IPS-18c (cell line): ENCODE results near the gene TTC31.
"Not testable (repeated sequence)": the region's sequence is repeated elsewhere in the genome, so short reads cannot be mapped to it uniquely, and the experiment has no call there.

Experiments
- H3K4me3 ChIP-seq: 2 replicates; pipeline ENCODE4 v1.7.0; 2013; ENCODE audit warnings: low read depth, mild to moderate bottlenecking, low read length, moderate library complexity; ENCODE audit not compliant: insufficient read depth
- H3K9me3 ChIP-seq: one replicate; pipeline ENCODE4 v1.6.1; 2013; ENCODE audit warnings: mild to moderate bottlenecking, low read length, moderate library complexity; ENCODE audit not compliant: control insufficient read depth, insufficient read depth

The TTC31 gene

GRCh38 chr2:74450570-74451190 lies 32.2 kb upstream of the TTC31 start:
- no peaks in the 10 kb centered on the region for H3K9me3 ChIP-seq
- H3K4me3 ChIP-seq = no peak overlapping the region

DNA sequence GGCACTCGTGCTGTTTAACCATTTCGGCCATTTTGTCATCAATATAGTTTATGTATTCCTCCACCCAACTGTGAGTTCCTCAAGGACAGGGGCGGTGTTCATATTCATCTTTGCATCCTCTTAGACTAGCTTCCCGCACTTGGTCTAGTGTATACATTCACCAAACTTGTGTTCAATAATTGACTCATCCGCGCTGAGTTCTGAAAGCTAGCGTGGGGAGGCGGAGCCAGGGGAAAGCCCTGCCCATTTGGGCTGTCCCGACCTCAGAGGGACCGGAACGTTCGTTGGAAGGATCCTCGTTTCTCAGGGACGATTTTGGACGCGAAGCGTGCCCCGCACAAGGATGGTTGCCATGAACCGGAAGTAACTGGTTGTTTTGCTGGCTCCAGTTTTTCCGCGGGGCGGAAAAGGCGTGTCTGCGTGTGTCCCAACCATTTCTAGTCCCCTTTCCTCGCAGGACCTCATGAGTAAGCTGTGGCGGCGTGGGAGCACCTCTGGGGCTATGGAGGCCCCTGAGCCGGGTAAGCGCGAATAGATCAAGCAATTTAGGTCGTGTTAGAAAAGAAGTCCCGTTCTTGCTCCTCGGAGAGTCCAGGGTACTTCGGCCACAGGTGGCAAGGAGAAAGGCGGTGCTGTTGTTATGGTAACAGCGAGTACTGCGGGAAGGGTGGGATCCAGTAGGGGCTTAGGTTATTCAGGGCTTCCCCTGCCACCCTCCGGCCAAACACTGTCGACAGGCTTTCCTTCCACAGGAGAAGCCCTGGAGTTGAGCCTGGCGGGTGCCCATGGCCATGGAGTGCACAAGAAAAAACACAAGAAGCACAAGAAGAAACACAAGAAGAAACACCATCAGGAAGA lies 28.0 kb upstream of the TTC31 start, which contains the start of gene INO80B:
Gene INO80B, plus strand, starts transcription at position 434 of the 858 bp plus-strand sequence. Its CDS starts 30 bp downstream, at position 464.
- H3K9me3 ChIP-seq = no peaks in the 10 kb centered on the region
- H3K4me3 ChIP-seq = peak within 1 kb of the TSS; percentile 89

GRCh38 chr2:74457129-74457548 lies 25.7 kb upstream of the TTC31 start:
- no peaks in the 10 kb centered on the region for H3K9me3 ChIP-seq

GRCh38 chr2:74457549-74458131 lies 25.2 kb upstream of the TTC31 start:
- H3K4me3 ChIP-seq = peak overlapping the region; percentile 96
- H3K9me3 ChIP-seq = no peaks in the 10 kb centered on the region

More at GRCh38 chr2:74457129-74457548, 25.7 kb upstream of the TTC31 start:
- H3K4me3 ChIP-seq = peak overlapping the region; percentile 96; the same call in 1 of the 2 replicates

DNA sequence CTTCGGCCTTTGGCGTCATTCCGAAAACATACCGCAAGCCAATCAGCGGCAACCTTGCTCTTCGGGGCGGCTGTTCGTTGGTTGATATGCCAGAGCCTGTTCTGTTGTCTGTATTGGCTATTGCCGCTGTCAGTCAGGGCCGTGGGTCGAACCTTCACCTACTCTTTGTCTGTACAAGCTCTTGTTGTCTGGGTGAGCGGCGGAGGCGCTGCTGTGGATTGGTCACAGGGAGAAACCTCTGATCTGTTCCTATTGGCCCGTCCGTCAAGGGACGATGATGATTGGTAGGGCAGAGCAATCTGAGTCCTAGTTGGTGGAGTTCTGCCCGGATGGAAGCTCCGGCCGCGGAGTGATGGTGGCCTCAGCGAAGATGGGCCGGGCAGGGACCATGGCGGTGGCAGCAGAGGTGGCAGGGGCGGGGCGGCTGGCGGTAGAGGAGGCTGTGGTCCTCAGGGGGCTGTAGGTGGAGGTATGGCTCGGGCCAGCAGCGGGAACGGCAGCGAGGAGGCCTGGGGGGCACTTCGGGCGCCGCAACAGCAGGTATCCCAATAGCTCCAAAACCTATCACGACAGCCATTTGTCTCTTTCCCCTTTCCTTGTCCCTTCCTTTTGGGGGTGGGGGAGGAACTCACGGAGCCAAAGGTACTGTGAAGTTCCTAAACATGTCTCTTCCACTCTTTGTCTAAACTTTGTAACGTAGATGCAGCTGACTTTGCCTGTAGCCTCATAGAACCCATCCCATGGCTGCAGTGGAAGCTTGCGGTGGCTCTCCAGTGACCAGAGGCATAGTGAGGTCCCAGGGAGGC lies 24.5 kb upstream of the TTC31 start, which contains the start of gene WBP1:
Gene WBP1, plus strand, starts transcription at position 307 of the 806 bp plus-strand sequence. Its CDS starts 165 bp downstream, at position 472.
- Histone ChIP-seq H3K4me3 (peak within 1 kb of the TSS; percentile 96), H3K9me3 (no peaks in the 10 kb centered on the region)

DNA sequence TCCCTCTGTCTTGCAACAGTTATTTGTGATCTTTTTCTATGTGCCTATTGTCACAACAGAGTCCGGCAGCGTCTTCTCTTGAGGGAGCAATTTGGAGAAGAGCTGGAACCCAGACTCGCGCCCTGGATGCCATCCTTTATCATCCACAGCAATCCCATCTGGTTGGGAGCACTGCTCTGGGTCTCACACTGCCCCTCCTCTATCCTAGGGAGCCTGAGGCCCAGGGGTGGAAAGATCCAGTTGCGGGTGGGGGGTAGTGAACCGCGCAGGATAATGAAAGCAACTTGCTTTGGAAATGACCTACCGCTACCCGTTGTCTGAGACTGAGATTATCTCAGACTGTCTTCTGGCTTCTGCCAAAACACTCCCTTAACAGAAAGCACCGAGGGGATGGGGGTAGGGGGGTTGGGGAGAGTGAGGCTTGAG lies 23.9 kb upstream of the TTC31 start:
- no peaks in the 10 kb centered on the region for H3K9me3 ChIP-seq

GRCh38 chr2:74459503-74460118 lies 23.3 kb upstream of the TTC31 start:
- peak overlapping the region; percentile 9; the same call in 1 of the 2 replicates for H3K4me3 ChIP-seq
- not testable (repeated sequence) for H3K9me3 ChIP-seq

More for the DNA sequence above, 23.9 kb upstream of the TTC31 start:
- peak overlapping the region; percentile 78 for H3K4me3 ChIP-seq

DNA sequence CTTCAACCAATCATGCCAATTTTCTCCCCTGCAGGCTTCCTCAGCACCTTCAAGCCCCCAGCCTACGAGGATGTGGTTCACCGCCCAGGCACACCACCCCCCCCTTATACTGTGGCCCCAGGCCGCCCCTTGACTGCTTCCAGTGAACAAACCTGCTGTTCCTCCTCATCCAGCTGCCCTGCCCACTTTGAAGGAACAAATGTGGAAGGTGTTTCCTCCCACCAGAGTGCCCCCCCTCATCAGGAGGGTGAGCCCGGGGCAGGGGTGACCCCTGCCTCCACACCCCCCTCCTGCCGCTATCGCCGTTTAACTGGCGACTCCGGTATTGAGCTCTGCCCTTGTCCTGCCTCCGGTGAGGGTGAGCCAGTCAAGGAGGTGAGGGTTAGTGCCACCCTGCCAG lies 22.7 kb upstream of the TTC31 start:
- H3K4me3 ChIP-seq, H3K9me3 ChIP-seq: not testable (repeated sequence)

DNA sequence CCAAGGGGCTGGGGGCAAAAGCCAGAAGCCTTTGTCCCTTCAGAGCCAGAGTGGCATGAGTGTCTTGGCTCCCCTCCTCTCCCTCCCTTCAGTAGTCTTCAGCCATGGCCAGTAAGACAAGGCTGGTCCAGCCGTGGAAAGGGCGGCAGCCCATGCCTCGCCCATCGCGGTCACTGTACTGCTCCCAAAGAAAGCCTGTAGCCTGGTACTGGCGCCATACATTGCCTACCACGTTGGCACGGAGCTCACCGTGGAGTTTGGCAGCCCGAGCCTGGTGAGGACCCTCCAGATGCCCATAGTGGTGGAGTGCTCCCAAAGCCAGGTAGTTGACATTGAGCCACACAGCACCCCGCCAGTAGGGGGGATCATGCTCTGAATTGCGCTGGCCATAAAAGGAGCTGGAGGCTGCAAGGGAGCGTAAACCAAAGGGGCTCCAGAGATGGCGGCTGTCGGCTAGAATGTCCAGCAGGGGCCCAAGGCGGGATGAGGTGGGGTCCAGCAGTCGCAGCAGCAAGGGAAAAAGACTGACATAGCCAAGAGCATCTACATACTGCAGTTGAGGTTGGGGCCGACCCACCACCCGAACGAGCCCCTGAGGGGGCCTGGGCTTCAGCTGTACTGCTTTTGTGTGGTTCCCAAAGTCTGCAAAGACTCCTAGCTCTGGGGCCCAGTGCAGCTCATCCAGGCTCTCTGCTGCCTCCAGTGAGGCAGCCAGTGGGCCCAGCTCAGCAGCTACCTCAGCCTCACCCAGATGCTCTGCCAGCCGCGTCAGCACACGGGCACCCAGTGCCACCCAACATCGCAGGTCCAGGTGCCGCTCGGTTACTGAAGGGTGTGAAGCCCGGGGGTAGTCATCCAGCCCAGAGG lies 21.5 kb upstream of the TTC31 start:
- Histone ChIP-seq H3K9me3 (no peaks in the 10 kb centered on the region), H3K4me3 (no peak overlapping the region)

DNA sequence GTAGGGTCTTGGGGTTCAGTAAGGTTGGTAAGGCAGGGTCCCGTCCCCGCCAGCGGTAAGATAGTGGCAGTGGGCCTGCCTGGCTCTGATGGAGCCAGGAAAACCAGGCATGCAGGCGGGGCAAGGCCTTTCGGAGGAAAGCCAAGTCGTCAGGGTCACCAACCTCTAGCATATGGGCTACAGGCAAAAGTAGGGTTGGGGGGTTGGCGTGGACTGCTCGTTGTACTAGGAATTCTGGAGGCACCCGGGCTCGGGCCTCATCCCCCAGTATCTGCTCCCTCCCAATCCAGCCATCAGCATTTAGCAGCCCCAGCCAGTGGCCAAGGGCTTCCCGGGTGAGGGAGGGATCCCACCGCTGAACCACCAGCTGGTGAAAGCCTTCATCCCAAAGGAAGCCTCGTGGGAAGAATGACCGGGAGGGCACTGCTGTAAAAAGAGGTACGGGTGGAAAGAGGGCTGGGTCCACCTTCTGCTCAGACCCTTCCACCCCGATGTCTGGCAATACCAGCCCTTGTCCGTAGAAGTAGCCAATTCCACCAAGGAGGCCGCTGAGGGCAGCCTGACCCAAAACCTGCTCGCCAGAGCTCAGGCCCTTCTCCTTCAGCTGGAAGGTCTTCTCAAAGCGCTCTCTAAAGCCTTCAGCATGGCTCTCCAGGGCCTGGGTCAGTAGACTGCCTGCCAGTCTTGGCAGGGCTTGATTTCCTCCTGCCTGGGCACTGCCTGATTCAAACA lies 20.7 kb upstream of the TTC31 start:
- no peaks in the 10 kb centered on the region for H3K9me3 ChIP-seq
- no peak overlapping the region for H3K4me3 ChIP-seq

DNA sequence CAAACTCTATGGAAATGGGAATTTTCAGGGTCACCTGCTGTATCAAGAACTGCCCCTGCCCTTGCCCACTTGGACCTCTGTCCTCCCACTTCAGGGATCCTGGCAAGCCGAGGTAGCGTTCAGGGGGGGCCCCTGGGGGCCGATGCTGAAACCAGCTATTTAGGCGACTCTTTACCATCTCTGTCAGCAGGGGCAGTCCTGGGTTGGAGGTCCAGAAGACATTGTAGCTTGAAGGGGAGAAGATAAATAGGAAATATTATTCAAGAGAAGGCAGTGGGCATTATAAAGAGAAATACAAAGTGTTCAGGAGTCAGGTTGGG lies 20.1 kb upstream of the TTC31 start:
- Histone ChIP-seq H3K9me3 (no peaks in the 10 kb centered on the region), H3K4me3 (no peak overlapping the region)

GRCh38 chr2:74464406-74464805 lies 18.5 kb upstream of the TTC31 start:
- peak overlapping the region; percentile 89 for H3K4me3 ChIP-seq

DNA sequence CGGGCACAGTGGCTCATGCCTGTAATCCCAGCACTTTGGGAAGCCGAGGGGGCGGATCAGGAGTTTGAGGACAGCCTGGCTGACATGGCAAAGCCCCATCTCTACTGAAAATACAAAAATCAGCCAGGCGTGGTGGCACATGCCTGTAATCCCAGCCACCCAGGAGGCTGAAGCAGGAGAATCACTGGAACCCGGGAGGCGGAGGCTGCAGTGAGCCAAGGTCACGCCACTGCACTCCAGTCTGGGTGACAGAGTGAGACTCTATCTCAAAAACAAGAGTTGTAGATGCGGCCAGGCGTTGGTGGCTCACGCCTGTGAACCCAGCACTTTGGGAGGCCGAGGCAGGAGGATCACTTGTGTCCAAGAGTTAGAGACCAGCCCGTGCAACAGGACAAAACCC lies 12.1 kb upstream of the TTC31 start:
- not testable (repeated sequence) for H3K9me3 ChIP-seq, H3K4me3 ChIP-seq

More at GRCh38 chr2:74464406-74464805, 18.5 kb upstream of the TTC31 start:
- no peaks in the 10 kb centered on the region for H3K9me3 ChIP-seq

- Histone ChIP-seq H3K4me3 (peak overlapping the region; percentile 99), H3K9me3 (no peaks in the 10 kb centered on the region)
These were observed 11.4 kb upstream of the TTC31 start for GRCh38 chr2:74471332-74472065.
